Stimulated activated CD4-positive, alpha-beta T cell treated with anti-CD3 and anti-CD28 coated beads, Interleukin-1b, Interleukin-23, amount 100 ng/mL, for 4 hours (primary cell): ENCODE measurements around the gene SLIT2.

ENCODE experiments used
- DNase-seq, 2 donors: peaks; one replicate each; pipeline ENCODE4 v3.0.0-alpha.2; 2020; ENCODE audit warnings: low read depth in 2 of 2

The SLIT2 gene

GRCh38 chr4:20251796-20252655, at the start of gene SLIT2:
Gene SLIT2 (plus strand): TSS chr4:20251905. CDS start chr4:20253816, 1,911 bp downstream.
- DNase-seq, result no peak

GRCh38 chr4:20203508-20203907, 48.2 kb upstream of the SLIT2 start:
- DNase-seq, result no peak

- DNase-seq, result no peak
These were observed 34.2 kb upstream of the SLIT2 start for GRCh38 chr4:20217521-20217920.

GRCh38 chr4:20217951-20218350, 33.8 kb upstream of the SLIT2 start:
- no peak for DNase-seq

GRCh38 chr4:20219521-20219920, 32.2 kb upstream of the SLIT2 start:
- no peak for DNase-seq

- DNase-seq, result no peak
These were observed 13.7 kb upstream of the SLIT2 start for GRCh38 chr4:20237894-20238537.

- DNase-seq, result no peak
These were observed 3.5 kb upstream of the SLIT2 start for GRCh38 chr4:20248155-20248558.

- DNase-seq, result no peak
These were observed 2.4 kb upstream of the SLIT2 start for GRCh38 chr4:20249333-20249732.

- DNase-seq, result no peak
These were observed 492 bp upstream of the SLIT2 start for GRCh38 chr4:20251031-20251795.

GRCh38 chr4:20252656-20253282, 1.1 kb downstream of the SLIT2 start:
- no peak for DNase-seq

GRCh38 chr4:20253283-20253734, 1.6 kb downstream of the SLIT2 start:
- no peak for DNase-seq

- DNase-seq, result no peak
These were observed 2.2 kb downstream of the SLIT2 start for GRCh38 chr4:20253735-20254409.

GRCh38 chr4:20254511-20255250, 3.0 kb downstream of the SLIT2 start:
- DNase-seq, result no peak

GRCh38 chr4:20255251-20255586, 3.5 kb downstream of the SLIT2 start:
- DNase-seq, result no peak

GRCh38 chr4:20255823-20256222, 4.1 kb downstream of the SLIT2 start:
- no peak for DNase-seq

- DNase-seq, result no peak
These were observed 4.7 kb downstream of the SLIT2 start for GRCh38 chr4:20256381-20256881.

- no peak for DNase-seq
These were observed 8.0 kb downstream of the SLIT2 start for GRCh38 chr4:20259707-20260106.

- DNase-seq, result no peak
These were observed 9.1 kb downstream of the SLIT2 start for GRCh38 chr4:20260821-20261220.

- no peak for DNase-seq
These were observed 10.5 kb downstream of the SLIT2 start for GRCh38 chr4:20262221-20262620.

- DNase-seq, result no peak
These were observed 13.0 kb downstream of the SLIT2 start for GRCh38 chr4:20264688-20265087.

- no peak for DNase-seq
These were observed 14.0 kb downstream of the SLIT2 start for GRCh38 chr4:20265726-20266125.
